IPS DF 4.7 (cell line): ENCODE data around the gene CCL4L2.
"Not testable (repeated sequence)": the region's sequence is repeated elsewhere in the genome, so short reads cannot be mapped to it uniquely, and the experiment has no call there.

Source experiments
- DNase-seq: peaks from one replicate; pipeline ENCODE4 v3.0.0-alpha.2; 2013; ENCODE audit warnings: low spot score; ENCODE audit errors: extremely low read depth

CCL4L2 gene

GRCh38 chr17:36220737-36221580 lies 10.1 kb downstream of the CCL4L2 start:
- not testable (repeated sequence) for DNase-seq

DNA sequence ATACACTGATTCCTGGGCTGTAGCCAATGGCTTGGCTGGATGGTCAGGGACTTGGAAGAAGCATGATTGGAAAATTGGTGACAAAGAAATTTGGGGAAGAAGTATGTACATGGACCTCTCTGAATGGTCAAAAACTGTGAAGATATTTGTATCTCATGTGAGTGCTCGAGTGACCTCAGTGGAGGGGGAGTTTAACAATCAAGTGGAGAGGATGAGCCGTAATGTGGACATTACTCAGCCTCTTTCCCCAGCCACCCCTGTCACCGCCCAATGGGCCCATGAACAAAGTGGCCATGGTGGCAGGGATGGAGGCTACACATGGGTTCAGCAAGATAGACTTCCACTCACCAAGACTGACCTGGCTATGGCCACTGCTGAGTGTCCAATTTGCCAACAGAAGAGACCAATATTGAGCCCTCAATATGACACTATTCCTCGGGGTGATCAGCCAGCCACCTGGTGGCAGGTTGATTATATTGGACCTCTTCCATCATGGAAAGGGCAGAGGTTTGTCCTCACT lies 10.8 kb downstream of the CCL4L2 start:
- not testable (repeated sequence) for DNase-seq

DNA sequence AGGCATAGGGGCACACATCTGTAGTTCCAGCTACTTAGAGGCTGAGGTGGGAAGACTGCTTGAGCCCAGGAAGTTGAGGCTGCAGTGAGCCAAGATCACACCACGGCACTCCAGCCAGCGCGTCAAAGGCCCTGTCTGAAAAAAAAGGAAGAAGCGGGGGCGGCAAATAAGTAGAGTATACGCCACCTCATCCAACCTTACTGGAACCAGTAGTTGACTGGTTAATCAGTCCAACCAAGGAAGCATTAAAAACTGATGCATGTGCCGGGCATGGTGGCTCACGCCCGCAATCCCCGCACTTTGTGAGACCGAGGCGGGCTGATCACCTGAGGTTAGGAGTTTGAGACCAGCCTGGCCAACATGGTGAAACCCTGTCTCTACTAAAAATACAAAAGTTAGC lies 12.1 kb downstream of the CCL4L2 start:
- not testable (repeated sequence) for DNase-seq

- not testable (repeated sequence) for DNase-seq
These were observed 18.8 kb downstream of the CCL4L2 start for GRCh38 chr17:36229644-36230043.

GRCh38 chr17:36242046-36242445 lies 31.2 kb downstream of the CCL4L2 start:
- not testable (repeated sequence) for DNase-seq
